SK-N-SH (cell line): Measurements from ENCODE around the gene TRNT1. TPM values are rescaled to one million over a fixed set of nuclear protein-coding genes. Genes with fewer than 3 reads are reported as not detected.

ENCODE experiments used
- CTCF ChIA-PET: fragments of 300-600, 350-600 bp; formaldehyde crosslinking; extraction: SDS; loops from one replicate; lab custom pipeline; 2021; lab: Yijun Ruan, JAX
- POLR2A ChIA-PET: fragments of 350-600 bp; sonication (Branson Sonifier 250); formaldehyde crosslinking; extraction: SDS; loops from one replicate; lab custom pipeline; 2020; ENCODE audit warnings: antibody characterized with exemption, inconsistent platforms; lab: Yijun Ruan, JAX
- DNase-seq: peaks from one replicate; pipeline ENCODE4 v3.0.0; 2012
- H2AFZ ChIP-seq: fragments of 200-600 bp; sonication (generic); 2 replicates; pipeline ENCODE4 v1.8.1; 2016; ENCODE audit warnings: antibody characterized with exemption, mild to moderate bottlenecking, low read depth
- H3F3A ChIP-seq: fragments of 200-600 bp; sonication (generic); replicated peaks from 2 replicates; pipeline ENCODE3; 2016; ENCODE audit warnings: antibody characterized with exemption, mild to moderate bottlenecking; ENCODE audit not compliant: insufficient read depth
- H3K27ac ChIP-seq, 2 experiments: fragments of 200-500 bp in 1 of 2; fragments of 200-600 bp in 1 of 2; sonication (Bioruptor generic) in 1 of 2; sonication (generic), shearing (Covaris generic) in 1 of 2; 2 replicates each; pipeline versions ENCODE4 v1.5.1 to v1.6.1; 2014 to 2016; ENCODE audit warnings: low read depth in 2 of 2, inconsistent platforms in 1 of 2, low read length in 1 of 2, mild to moderate bottlenecking in 1 of 2, mixed read lengths in 1 of 2
- H3K27me3 ChIP-seq: fragments of 200-600 bp; sonication (generic), shearing (Covaris generic); 2 replicates; pipeline ENCODE4 v1.6.1; 2016; ENCODE audit warnings: mixed run types; ENCODE audit not compliant: insufficient read depth
- H3K36me3 ChIP-seq, 2 experiments: fragments of 200-500 bp in 1 of 2; fragments of 200-600 bp in 1 of 2; sonication (Bioruptor generic) in 1 of 2; sonication (generic) in 1 of 2; replicated peaks in 1 of 2; 2 replicates each; pipeline versions ENCODE3 to v1.5.1; 2014 to 2016; ENCODE audit warnings: low read length in 1 of 2, mild to moderate bottlenecking in 1 of 2; ENCODE audit not compliant: insufficient read depth in 2 of 2, control insufficient read depth in 1 of 2
- H3K4me1 ChIP-seq, 2 experiments: fragments of 200-500 bp in 1 of 2; fragments of 200-600 bp in 1 of 2; sonication (Bioruptor generic) in 1 of 2; sonication (generic), shearing (Covaris generic) in 1 of 2; 2 replicates each; pipeline versions ENCODE4 v1.5.1 to v1.6.1; 2014 to 2016; ENCODE audit warnings: low read depth in 1 of 2, low read length in 1 of 2, mixed run types in 1 of 2; ENCODE audit not compliant: insufficient read depth in 2 of 2, control insufficient read depth in 1 of 2
- H3K4me2 ChIP-seq: fragments of 200-600 bp; sonication (generic), shearing (Covaris generic); 2 replicates; pipeline ENCODE4 v1.6.1; 2017; ENCODE audit warnings: mixed run types
- H3K4me3 ChIP-seq, 2 experiments: fragments of 200-500 bp in 1 of 2; fragments of 200-600 bp in 1 of 2; sonication (Bioruptor generic) in 1 of 2; sonication (generic), shearing (Covaris generic) in 1 of 2; 2 replicates each; pipeline versions ENCODE4 v1.5.1 to v1.8.1; 2014 to 2016; ENCODE audit warnings: low read depth in 2 of 2, inconsistent platforms in 1 of 2, low read length in 1 of 2, mild to moderate bottlenecking in 1 of 2, mixed read lengths in 1 of 2, moderate library complexity in 1 of 2
- H3K79me2 ChIP-seq: fragments of 200-600 bp; sonication (generic); 2 replicates; pipeline ENCODE4 v1.8.1; 2017; ENCODE audit warnings: mild to moderate bottlenecking; ENCODE audit not compliant: insufficient read depth
- H3K9ac ChIP-seq: fragments of 200-600 bp; sonication (generic); 2 replicates; pipeline ENCODE4 v1.6.1; 2017; ENCODE audit warnings: mixed run types
- H3K9me2 ChIP-seq: fragments of 200-600 bp; sonication (generic); 2 replicates; pipeline ENCODE4 v1.6.1; 2017; ENCODE audit warnings: mixed run types
- H3K9me3 ChIP-seq: fragments of 200-600 bp; sonication (generic); 2 replicates; pipeline ENCODE4 v1.6.1; 2017; ENCODE audit warnings: mixed run types, mild to moderate bottlenecking, moderate library complexity
- H4K20me1 ChIP-seq: fragments of 200-600 bp; sonication (generic); 2 replicates; pipeline ENCODE4 v1.6.1; 2017; ENCODE audit warnings: mild to moderate bottlenecking, mixed run types; ENCODE audit not compliant: insufficient read depth
- CHD2 ChIP-seq: fragments of 150-350 bp; IDR thresholded peaks from 2 replicates; pipeline ENCODE4 v1.6.1; 2018; ENCODE audit warnings: low read length; ENCODE audit not compliant: partially characterized antibody
- EP300 ChIP-seq, 2 experiments: IDR thresholded peaks; 2 replicates each; pipeline versions ENCODE4 v1.4.0 to v1.6.1; 2012; ENCODE audit warnings: borderline replicate concordance in 1 of 2, low read depth in 1 of 2, low read length in 1 of 2
- EZH2phosphoT487 ChIP-seq: fragments of 200-600 bp; sonication (generic); IDR thresholded peaks from 2 replicates; pipeline ENCODE4 v1.6.1; 2017; ENCODE audit warnings: low read depth, mixed run types, mild to moderate bottlenecking, antibody characterized with exemption, moderate library complexity, borderline replicate concordance
- FOSL2 ChIP-seq: IDR thresholded peaks from 2 replicates; pipeline ENCODE4 v1.4.0; 2012; ENCODE audit warnings: low read depth, mild to moderate bottlenecking, moderate library complexity, borderline replicate concordance
- FOXM1 ChIP-seq: IDR thresholded peaks from 2 replicates; pipeline ENCODE4 v1.4.0; 2012; ENCODE audit warnings: low read depth, mild to moderate bottlenecking
- IRF3 ChIP-seq: fragments of 150-350 bp; IDR thresholded peaks from 2 replicates; pipeline ENCODE4 v1.6.1; 2016; ENCODE audit warnings: mild to moderate bottlenecking, low read depth, low read length
- MXI1 ChIP-seq: IDR thresholded peaks from 2 replicates; pipeline ENCODE4 v1.6.1; 2012; ENCODE audit warnings: mild to moderate bottlenecking, low read depth, low read length, improper control_type of control experiment
- NRF1 ChIP-seq: IDR thresholded peaks from 2 replicates; pipeline ENCODE4 v1.6.1; 2012; ENCODE audit warnings: low read depth, mild to moderate bottlenecking, low read length
- PBX3 ChIP-seq: IDR thresholded peaks from 2 replicates; pipeline ENCODE4; 2012
- POLR2AphosphoS5 ChIP-seq: IDR thresholded peaks from 2 replicates; pipeline ENCODE4 v1.6.1; 2012; ENCODE audit warnings: low read depth, low read length
- RCOR1 ChIP-seq: fragments of 150-350 bp; IDR thresholded peaks from 2 replicates; pipeline ENCODE4 v1.6.1; 2017; ENCODE audit warnings: antibody characterized with exemption, low read length
- TAF1 ChIP-seq: IDR thresholded peaks from 2 replicates; pipeline ENCODE4 v1.6.1; 2012; ENCODE audit warnings: low read depth, mild to moderate bottlenecking, low read length, moderate library complexity, borderline replicate concordance
- TEAD4 ChIP-seq: IDR thresholded peaks from 2 replicates; pipeline ENCODE4 v1.4.0; 2012; ENCODE audit warnings: mild to moderate bottlenecking, borderline replicate concordance; ENCODE audit not compliant: insufficient read depth
- WGBS: methylation state at CpG from one replicate; pipeline ENCODE4 v1.1.6; 2017; ENCODE audit warnings: low lambda C conversion rate; 5-methylcytosine and 5-hydroxymethylcytosine counted together
- polyA plus RNA-seq, 3 experiments: library from polyadenylated mRNA; depleted of rRNA; stranded (reverse); fragments of >200 nt; gene quantifications; 2 replicates each; pipeline ENCODE4 v1.2.3, GENCODE V29; 2012
- TF ChIP-seq, protein P1 (sequence below): fragments of 150-350 bp; IDR thresholded peaks from 2 replicates; pipeline ENCODE4 v1.6.1; 2017; ENCODE audit warnings: antibody characterized with exemption, low read length, low read depth, borderline replicate concordance

Gene TRNT1
- polyA plus RNA-seq, 1 of the 3 experiments (the other 2 are of a cell fraction), result 7.4 TPM

- H3F3A ChIP-seq, result peaks cover 24% of the 10 kb centered on the region
- CTCF ChIA-PET, result no interaction called here
- no peak overlapping the region for H3K27ac ChIP-seq
- no peaks in the 10 kb centered on the region for H3K9me2 ChIP-seq
- DNase-seq, result no peak
- no peak overlapping the region for H3K4me3 ChIP-seq
- 0 out of 2 replicates have a peak, but pooled peaks cover 4% of the 10 kb centered on the region for H3K79me2 ChIP-seq
- no peak overlapping the region for H3K4me2 ChIP-seq
- POLR2A ChIA-PET, result no interaction called here
- H4K20me1 ChIP-seq, result no peaks in the 10 kb centered on the region
- H3K36me3 ChIP-seq, result peaks cover 64 to 91% of the 10 kb centered on the region in 2 experiments
- H3K9me3 ChIP-seq, result no peaks in the 10 kb centered on the region
- TF ChIP-seq NRF1 (no peak), MXI1 (no peak), TEAD4 (no peak), EZH2phosphoT487 (no peak), IRF3 (no peak)
- H3K27me3 ChIP-seq, result no peaks in the 10 kb centered on the region
- H2AFZ ChIP-seq, result no peak overlapping the region
- 83% methylated on average over 5 of the region's 5 CpGs for WGBS
- H3K9ac ChIP-seq, result no peak overlapping the region
- H3K4me1 ChIP-seq, result no peaks in the 10 kb centered on the region
Observed at GRCh38 chr3:3154879-3155610, 28.3 kb downstream of the TRNT1 start.

DNA sequence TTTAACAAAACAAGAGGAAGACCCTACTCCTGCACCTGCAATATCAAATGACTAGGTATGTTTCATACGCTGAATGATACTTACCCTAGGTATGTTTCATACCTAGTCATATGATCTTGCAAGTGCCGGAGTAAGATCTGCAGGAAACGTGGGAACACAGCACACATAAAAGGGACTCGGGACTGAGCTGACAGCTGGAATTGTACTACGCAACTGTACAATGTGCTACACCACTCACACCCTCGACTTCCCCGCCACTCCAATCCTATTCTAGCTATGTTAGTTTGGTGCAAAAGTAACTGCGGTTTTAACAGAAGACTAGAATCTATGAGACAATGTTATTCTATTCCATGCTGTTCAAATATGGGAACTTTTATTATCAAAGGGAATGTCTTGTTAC is 30.7 kb downstream of the TRNT1 start:
- Histone ChIP-seq H3K4me3 (no peak overlapping the region), H3K79me2 (0 out of 2 replicates have a peak, but pooled peaks cover 4% of the 10 kb centered on the region), H4K20me1 (no peaks in the 10 kb centered on the region), H3K4me2 (no peak overlapping the region), H3K36me3 (peaks cover 64 to 83% of the 10 kb centered on the region in 2 experiments), H3K4me1 (no peaks in the 10 kb centered on the region), H3K9me2 (no peaks in the 10 kb centered on the region), H3K9me3 (no peaks in the 10 kb centered on the region)
- DNase-seq, result no peak
- POLR2A ChIA-PET, result no interaction called here
- TF ChIP-seq TAF1, result no peak
- no peak for TF ChIP-seq RCOR1
- TF ChIP-seq, all 33 proteins: peak for 0
- H3F3A ChIP-seq, result peaks cover 14% of the 10 kb centered on the region
- H3K27ac ChIP-seq, result no peak overlapping the region
- H3K9ac ChIP-seq, result no peak overlapping the region
- H2AFZ ChIP-seq, result no peak overlapping the region
- CTCF ChIA-PET, result no interaction called here
- WGBS, result 93% methylated on average over 8 of the region's 8 CpGs
- no peaks in the 10 kb centered on the region for H3K27me3 ChIP-seq

DNA sequence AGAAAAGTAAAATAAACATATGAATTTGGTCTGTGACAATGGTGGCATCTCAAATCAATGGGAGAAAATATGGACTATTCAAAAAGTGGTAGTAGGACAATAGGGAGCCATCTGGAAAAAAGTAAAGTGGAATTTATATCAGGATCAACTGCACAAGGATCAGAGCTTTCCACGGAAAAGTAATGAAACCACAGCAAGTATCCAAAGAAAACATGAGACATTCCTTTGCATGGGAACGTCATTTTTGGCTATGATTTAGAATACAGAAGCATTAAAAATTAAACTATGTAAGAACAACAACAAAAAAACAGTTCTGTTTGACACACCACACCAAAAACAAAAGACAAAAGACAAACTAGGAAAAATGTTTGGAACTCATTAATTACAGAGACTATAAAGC is 34.1 kb downstream of the TRNT1 start:
- CTCF ChIA-PET, result interaction anchor here (0.6 to 1.2 kb wide), 2 partner anchors 10 to 18 kb away, joined by 3 read pairs; partner anchors contain the start of gene CRBN
- 89% methylated on average over 2 of the region's 2 CpGs for WGBS
- TF ChIP-seq FOSL2 (no peak), FOXM1 (no peak), EP300 (IDR thresholded peaks at IDR 0.05; ENCODE audit: borderline replicate concordance in 1 of 2, low read depth in 1 of 2, low read length in 1 of 2) (no peak), TAF1 (no peak), CHD2 (no peak), POLR2AphosphoS5 (no peak), PBX3 (no peak), EZH2phosphoT487 (no peak)
- TF ChIP-seq, protein P1, sequence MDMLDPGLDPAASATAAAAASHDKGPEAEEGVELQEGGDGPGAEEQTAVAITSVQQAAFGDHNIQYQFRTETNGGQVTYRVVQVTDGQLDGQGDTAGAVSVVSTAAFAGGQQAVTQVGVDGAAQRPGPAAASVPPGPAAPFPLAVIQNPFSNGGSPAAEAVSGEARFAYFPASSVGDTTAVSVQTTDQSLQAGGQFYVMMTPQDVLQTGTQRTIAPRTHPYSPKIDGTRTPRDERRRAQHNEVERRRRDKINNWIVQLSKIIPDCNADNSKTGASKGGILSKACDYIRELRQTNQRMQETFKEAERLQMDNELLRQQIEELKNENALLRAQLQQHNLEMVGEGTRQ, result no peak

More for the DNA sequence above, 34.1 kb downstream of the TRNT1 start:
- DNase-seq, result no peak
- Histone ChIP-seq H3K9me2 (no peaks in the 10 kb centered on the region), H3K79me2 (0 out of 2 replicates have a peak, but pooled peaks cover 4% of the 10 kb centered on the region), H3K9ac (no peak overlapping the region), H3K27me3 (no peaks in the 10 kb centered on the region), H3K4me2 (no peak overlapping the region), H3K4me3 (no peak overlapping the region), H3K27ac (no peak overlapping the region), H3K36me3 (peaks cover 64 to 79% of the 10 kb centered on the region in 2 experiments), H2AFZ (no peak overlapping the region), H3K4me1 (no peaks in the 10 kb centered on the region), H3F3A (no peaks in the 10 kb centered on the region), H3K9me3 (no peaks in the 10 kb centered on the region), H4K20me1 (no peaks in the 10 kb centered on the region)
- POLR2A ChIA-PET, result no interaction called here
